PC-3 (cell line): ENCODE measurements around the gene RHEX. TPM values are rescaled to one million over a fixed set of nuclear protein-coding genes. Genes with fewer than 3 reads are reported as not detected.

Source experiments
- ATAC-seq: fragments of 200-7000 bp; cut with Tn5 transposase; 2 replicates; pipeline ENCODE4 v1.9.1; 2020; ENCODE audit warnings: mild to moderate bottlenecking, moderate library complexity
- BruUV-seq: library from RNA; stranded (reverse); fragments of 400-500 nt; replicated peaks from 2 replicates; lab custom pipeline; 2021; lab: Mats Ljungman, UMichigan
- CTCF ChIA-PET: fragments of 300-600 bp; sonication (Branson Sonifier 250); formaldehyde crosslinking; loops from one replicate; lab custom pipeline; 2022; ENCODE audit warnings: antibody characterized with exemption; lab: Charles Lee
- POLR2A ChIA-PET: fragments of 300-600 bp; sonication (Branson Sonifier 250); formaldehyde crosslinking; loops from one replicate; lab custom pipeline; 2022; ENCODE audit warnings: antibody characterized with exemption; ENCODE audit not compliant: unreplicated experiment; lab: Charles Lee
- DNase-seq: peaks from one replicate; pipeline ENCODE4 v3.0.0-alpha.2; 2015
- H2AFZ ChIP-seq: fragments of 300-600 bp; sonication (generic); 2 replicates; pipeline ENCODE4 v1.6.0; 2016; ENCODE audit warnings: antibody characterized with exemption, low read length
- H3F3A ChIP-seq: fragments of 300-600 bp; sonication (generic); one replicate; pipeline ENCODE4 v1.6.0; 2017; ENCODE audit warnings: antibody characterized with exemption, low read length, control low read depth, mild to moderate bottlenecking; ENCODE audit not compliant: unreplicated experiment
- H3K27ac ChIP-seq: fragments of 300-600 bp; sonication (generic); 2 replicates; pipeline ENCODE4 v1.5.1; 2016; ENCODE audit warnings: mild to moderate bottlenecking, low read length
- H3K27me3 ChIP-seq: fragments of 300-600 bp; sonication (generic); 2 replicates; pipeline ENCODE4 v1.6.1; 2016; ENCODE audit warnings: low read length, mixed read lengths
- H3K36me3 ChIP-seq: fragments of 300-600 bp; sonication (generic); 2 replicates; pipeline ENCODE4 v1.6.1; 2016; ENCODE audit warnings: low read depth, mixed run types, low read length, mixed read lengths
- H3K4me1 ChIP-seq: fragments of 300-600 bp; sonication (generic); 2 replicates; pipeline ENCODE4 v1.5.1; 2016; ENCODE audit warnings: low read length; ENCODE audit not compliant: insufficient read depth
- H3K4me2 ChIP-seq: fragments of 300-600 bp; sonication (generic); 2 replicates; pipeline ENCODE4 v1.6.0; 2016; ENCODE audit warnings: low read length
- H3K4me3 ChIP-seq: fragments of 300-600 bp; sonication (generic); 2 replicates; pipeline ENCODE4 v1.5.1; 2016; ENCODE audit warnings: mild to moderate bottlenecking, low read length, mixed read lengths
- H3K79me2 ChIP-seq: fragments of 300-600 bp; sonication (generic); 2 replicates; pipeline ENCODE4 v1.6.1; 2017; ENCODE audit warnings: low read length, mixed read lengths
- H3K9ac ChIP-seq: fragments of 300-600 bp; sonication (generic); 2 replicates; pipeline ENCODE4 v1.6.0; 2016; ENCODE audit warnings: mild to moderate bottlenecking, low read length
- H3K9me2 ChIP-seq: fragments of 300-600 bp; sonication (generic); replicated peaks from 2 replicates; pipeline ENCODE4 v1.6.1; 2016; ENCODE audit warnings: mixed run types, low read length, mixed read lengths
- H3K9me3 ChIP-seq: fragments of 300-600 bp; sonication (generic); 2 replicates; pipeline ENCODE4 v1.6.1; 2016; ENCODE audit warnings: low read length, mixed read lengths
- H4K20me1 ChIP-seq: fragments of 300-600 bp; sonication (generic); 2 replicates; pipeline ENCODE4 v1.6.1; 2016; ENCODE audit warnings: low read length, mixed read lengths
- CTCF ChIP-seq: fragments of 300-600 bp; sonication (generic); conservative IDR thresholded peaks from 2 replicates; pipeline ENCODE4 v1.5.1; 2017; ENCODE audit warnings: antibody characterized with exemption, low read depth, mild to moderate bottlenecking, low read length
- EZH2 ChIP-seq: fragments of 300-600 bp; sonication (generic); IDR thresholded peaks from one replicate; pipeline ENCODE4 v1.6.1; 2017; ENCODE audit warnings: antibody characterized with exemption, mild to moderate bottlenecking, low read length; ENCODE audit not compliant: unreplicated experiment
- EZH2phosphoT487 ChIP-seq: fragments of 300-600 bp; sonication (generic); IDR thresholded peaks from 2 replicates; pipeline ENCODE4 v1.6.1; 2018; ENCODE audit warnings: mild to moderate bottlenecking, antibody characterized with exemption, low read length, borderline replicate concordance
- intact Hi-C: fragments of 100-400 bp; cut with micrococcal nuclease; formaldehyde crosslinking; loops from 2 replicates; pipeline ENCODE4 v1.9.0; 2023
- total RNA-seq: library from RNA; depleted of rRNA; stranded (reverse); fragments of >200 nt; gene quantifications from 2 replicates; pipeline ENCODE4 v1.2.3, GENCODE V29; 2014; rRNA removed

RHEX gene
- total RNA-seq, 1 experiment from 2014 or later = not detected

GRCh38 chr1:206145771-206146290 lies 92.9 kb downstream of the RHEX start:
- CTCF ChIA-PET = no interaction called here
- TF ChIP-seq EZH2phosphoT487 (no peak), EZH2 (no peak), CTCF (no peak)

More at GRCh38 chr1:206145771-206146290, 92.9 kb downstream of the RHEX start:
- POLR2A ChIA-PET = no interaction called here
- Histone ChIP-seq H2AFZ (no peak overlapping the region), H3K9ac (no peak overlapping the region), H3K4me1 (no peaks in the 10 kb centered on the region), H3K79me2 (no peaks in the 10 kb centered on the region), H3K4me3 (no peak overlapping the region), H3K27ac (no peak overlapping the region), H3K36me3 (no peaks in the 10 kb centered on the region), H4K20me1 (no peaks in the 10 kb centered on the region), H3K4me2 (no peak overlapping the region), H3K9me3 (no peaks in the 10 kb centered on the region), H3F3A (no peaks in the 10 kb centered on the region), H3K9me2 (peaks cover 10% of the 10 kb centered on the region; the same call in 1 of the 2 replicates), H3K27me3 (peaks cover 34% of the 10 kb centered on the region)
- BruUV-seq = no TSS peak
- intact Hi-C loops = no loop called here
- ATAC-seq (no peak), DNase-seq (no peak)

Other genes with a start within 250 kb of the RHEX start
- 17.2 and 22.8 TPM in 2 replicates for gene SLC41A1, start 240.0 kb upstream of the RHEX start, total RNA-seq
- not detected in 2 replicates for gene PM20D1, start 203.0 kb upstream of the RHEX start, total RNA-seq
- gene SLC26A9, start 109.7 kb upstream of the RHEX start, total RNA-seq = not detected in 2 replicates
- gene RAB7B, start 49.8 kb upstream of the RHEX start, total RNA-seq = not detected in 2 replicates
- 0.51 TPM in 1 of 2 replicates, not detected in the other for gene CTSE, start 29.3 kb upstream of the RHEX start, total RNA-seq
- gene AVPR1B, start 64.2 kb downstream of the RHEX start, total RNA-seq = 0.22 TPM in 1 of 2 replicates, not detected in the other
- 18.6 and 20.2 TPM in 2 replicates for gene FAM72A, start 149.7 kb downstream of the RHEX start, total RNA-seq
- 69.1 and 79.5 TPM in 2 replicates for gene SRGAP2, start 150.4 kb downstream of the RHEX start, total RNA-seq